GM18507 (cell line): ENCODE measurements around the gene LINGO1.

ENCODE experiments used
- DNase-seq: peaks from one replicate; pipeline ENCODE4 v3.0.0; 2011; ENCODE audit warnings: low read depth; ENCODE audit not compliant: insufficient read length; ENCODE audit errors: extremely low spot score
- FAIRE-seq: peaks from 2 replicates; lab custom pipeline; 2011; peaks lifted over from hg19 to GRCh38; lab: Jason Lieb, UNC

Gene LINGO1

DNA sequence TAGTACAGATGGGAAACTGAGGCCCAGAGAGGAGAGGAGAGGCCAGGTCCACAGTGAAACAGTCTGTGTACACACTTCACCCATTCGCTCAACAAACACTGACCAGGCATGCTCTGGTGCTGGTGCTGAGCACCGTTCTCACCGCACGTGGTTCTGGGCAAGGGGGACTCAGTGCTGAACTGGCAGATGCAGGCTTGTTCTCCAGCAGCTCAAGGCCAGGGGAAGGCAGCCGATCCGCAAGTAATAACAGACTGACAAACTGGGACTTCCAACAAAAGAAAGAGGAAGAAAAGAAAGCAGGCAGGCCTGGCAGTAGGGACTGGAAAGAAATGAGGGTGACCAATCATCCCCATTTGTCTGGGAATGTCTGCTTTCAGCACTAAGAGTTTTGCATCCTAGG lies 25.6 kb upstream of the LINGO1 start:
- FAIRE-seq = no peak
- DNase-seq = no peak

DNA sequence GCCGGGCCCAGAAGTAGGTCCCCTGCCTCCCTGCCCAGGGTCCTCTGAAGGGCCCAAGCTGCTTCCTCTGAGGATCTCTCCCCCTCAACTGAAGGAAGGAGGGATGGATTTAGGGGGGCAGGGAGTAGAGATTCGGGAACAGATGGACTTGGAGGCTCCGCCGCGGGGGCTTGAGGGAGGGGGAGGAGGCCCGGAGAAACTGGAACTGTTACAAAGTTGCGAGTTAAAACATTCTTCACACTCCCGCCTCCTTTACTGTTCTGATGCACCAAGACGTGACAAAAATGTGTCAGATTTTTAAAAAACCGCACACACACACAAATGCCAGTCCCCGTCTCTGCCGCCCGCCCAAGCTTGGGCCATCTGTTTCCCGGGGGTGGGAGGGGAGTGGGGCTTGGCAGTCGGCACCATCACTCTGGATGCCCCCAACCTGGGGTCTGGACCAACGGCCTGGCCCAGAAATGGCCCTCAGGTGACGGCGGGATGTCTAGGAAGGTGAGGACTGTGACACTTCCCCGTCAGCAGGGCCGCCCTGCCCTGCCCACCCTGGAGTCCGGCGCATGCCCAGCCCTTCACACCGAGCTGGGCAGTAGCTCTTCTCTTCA lies 25.0 kb upstream of the LINGO1 start:
- no peak for FAIRE-seq

DNA sequence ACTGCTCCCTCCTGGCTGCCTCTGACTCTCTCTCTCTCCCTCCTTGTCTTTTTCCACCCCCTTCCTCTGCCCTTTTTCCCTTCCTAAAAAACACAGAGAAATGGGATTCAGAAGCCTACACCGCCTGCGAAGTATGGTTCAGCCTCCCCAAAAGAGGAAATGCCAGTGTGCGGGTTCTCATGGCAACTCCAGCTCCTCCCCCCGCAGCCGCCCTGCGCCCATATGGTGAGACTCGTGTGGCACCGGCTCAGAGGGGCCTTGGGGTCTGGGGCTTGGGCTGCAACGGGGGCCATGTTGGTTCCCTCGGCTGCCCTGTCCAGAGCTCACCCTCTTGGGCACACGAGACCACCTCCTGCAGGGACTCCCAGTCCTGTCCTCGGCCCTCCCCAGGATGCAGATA lies 23.6 kb upstream of the LINGO1 start:
- FAIRE-seq (no peak), DNase-seq (no peak)

More for the DNA sequence above, 25.0 kb upstream of the LINGO1 start:
- no peak for DNase-seq

DNA sequence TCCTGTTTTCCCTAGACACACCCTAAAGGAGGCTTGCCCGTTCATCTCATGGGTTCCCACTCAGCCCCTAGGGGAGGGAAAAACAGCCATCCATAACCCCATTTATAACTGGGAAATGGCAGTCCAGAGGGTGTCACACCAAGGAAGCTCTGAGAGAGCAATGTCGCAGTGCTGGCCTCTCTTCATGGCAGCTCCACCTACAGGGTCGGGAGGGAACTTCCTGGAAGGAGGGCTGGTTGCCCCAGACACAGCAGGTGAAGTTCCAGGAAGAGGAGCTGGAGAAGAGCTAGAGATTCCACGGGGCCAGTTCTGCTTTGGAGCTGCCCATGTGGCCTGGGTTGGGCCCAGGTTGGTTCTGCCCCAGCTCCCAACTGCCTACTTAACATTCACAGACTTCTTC lies 22.3 kb upstream of the LINGO1 start:
- no peak for FAIRE-seq
- DNase-seq = no peak

- no peak for DNase-seq
- no peak for FAIRE-seq
These were observed 21.2 kb upstream of the LINGO1 start for GRCh38 chr15:77653832-77654480.

DNA sequence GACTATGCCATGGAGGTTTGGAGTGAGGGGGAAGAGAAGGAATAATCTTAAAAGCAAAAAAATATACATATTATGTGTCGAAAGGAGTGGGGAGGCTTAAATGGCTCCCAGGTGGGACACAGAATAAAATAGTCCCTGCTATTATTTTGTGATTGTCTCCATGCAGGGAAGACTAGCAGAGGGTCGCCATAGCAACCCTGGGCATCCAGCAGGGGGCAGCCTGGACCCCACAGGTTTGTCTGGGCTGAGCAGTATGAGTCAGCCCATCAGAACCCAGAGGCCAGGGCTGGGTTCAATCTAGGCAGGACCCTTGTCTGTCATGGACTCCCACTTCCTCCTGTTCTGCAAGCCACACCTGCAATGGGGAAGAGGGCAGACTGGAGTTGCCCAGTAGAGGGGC lies 17.6 kb upstream of the LINGO1 start:
- DNase-seq = no peak
- no peak for FAIRE-seq

- DNase-seq (no peak), FAIRE-seq (no peak)
These were observed 16.9 kb upstream of the LINGO1 start for GRCh38 chr15:77649610-77650009.

GRCh38 chr15:77649017-77649416 lies 16.3 kb upstream of the LINGO1 start:
- no peak for FAIRE-seq

DNA sequence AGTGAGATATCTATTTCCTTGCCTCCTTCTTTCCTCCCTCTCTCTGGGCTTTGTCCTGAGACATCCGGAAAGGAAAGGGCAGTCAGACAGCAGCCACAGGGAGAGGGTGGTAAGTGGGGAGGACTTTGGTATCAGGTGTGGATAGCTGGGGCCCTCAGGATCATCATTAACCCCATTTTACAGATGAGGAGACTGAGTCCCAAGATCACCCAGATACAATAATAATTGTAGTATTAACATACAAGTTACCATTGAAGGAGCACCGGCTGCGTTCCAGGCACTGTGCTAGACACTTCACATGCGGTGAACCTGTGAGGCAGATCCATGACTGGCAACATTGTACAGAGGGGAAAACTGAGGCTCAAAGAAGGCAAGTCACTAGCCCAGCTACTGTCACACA lies 15.2 kb upstream of the LINGO1 start:
- FAIRE-seq = no peak
- DNase-seq = no peak

More at GRCh38 chr15:77649017-77649416, 16.3 kb upstream of the LINGO1 start:
- DNase-seq = no peak

DNA sequence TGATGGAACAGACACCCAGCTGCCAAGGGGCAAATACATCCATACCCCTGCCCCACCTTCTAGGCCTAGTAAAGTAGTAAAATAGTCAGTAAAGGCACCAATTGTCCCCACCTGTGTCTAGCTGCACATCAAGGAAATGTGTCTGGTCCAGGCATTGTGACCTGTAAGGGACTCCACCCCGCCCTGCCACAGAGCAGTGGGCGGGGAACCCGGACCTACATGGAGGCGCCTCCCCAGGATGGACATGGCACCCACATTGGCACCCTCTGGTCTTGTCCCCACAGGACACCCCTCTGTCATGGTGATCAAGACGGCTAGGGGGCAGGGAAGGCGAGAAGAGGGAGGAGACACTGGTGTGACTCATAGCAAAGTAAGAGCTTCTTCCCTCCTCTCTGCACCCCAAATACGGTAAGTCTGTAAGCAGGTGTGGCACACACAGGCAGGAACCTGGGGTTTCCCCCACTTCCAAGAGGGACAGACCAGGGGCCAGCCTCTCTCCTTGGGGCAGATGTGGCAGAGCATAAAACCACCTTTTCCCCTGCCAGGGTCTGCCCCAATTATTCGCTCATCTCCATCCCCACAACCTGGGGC lies 13.5 kb upstream of the LINGO1 start:
- DNase-seq = no peak
- no peak for FAIRE-seq

- DNase-seq (no peak), FAIRE-seq (no peak)
These were observed 12.9 kb upstream of the LINGO1 start for GRCh38 chr15:77645602-77646001.

GRCh38 chr15:77644543-77645247 lies 12.0 kb upstream of the LINGO1 start:
- FAIRE-seq (no peak), DNase-seq (no peak)

DNA sequence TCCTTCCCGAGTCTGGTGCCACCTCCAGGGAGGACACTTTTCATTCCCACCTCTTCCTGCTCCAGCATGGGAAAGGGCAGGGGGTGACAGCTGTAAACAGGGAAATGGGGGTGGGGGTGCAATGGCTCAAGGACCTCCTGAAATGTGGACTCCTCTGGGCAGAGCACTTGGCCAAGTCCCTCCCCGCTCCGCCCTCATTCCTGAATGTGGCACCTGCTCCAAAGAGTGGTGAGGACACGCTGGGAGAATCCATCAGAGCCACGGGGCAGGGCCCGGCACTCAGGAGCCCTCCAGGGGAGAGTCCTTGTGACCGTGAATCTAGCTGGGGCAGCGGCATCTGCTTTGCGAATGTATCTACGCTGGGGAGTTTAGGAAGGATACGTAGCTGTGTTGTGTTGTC lies 11.1 kb upstream of the LINGO1 start:
- DNase-seq (no peak), FAIRE-seq (no peak)

DNA sequence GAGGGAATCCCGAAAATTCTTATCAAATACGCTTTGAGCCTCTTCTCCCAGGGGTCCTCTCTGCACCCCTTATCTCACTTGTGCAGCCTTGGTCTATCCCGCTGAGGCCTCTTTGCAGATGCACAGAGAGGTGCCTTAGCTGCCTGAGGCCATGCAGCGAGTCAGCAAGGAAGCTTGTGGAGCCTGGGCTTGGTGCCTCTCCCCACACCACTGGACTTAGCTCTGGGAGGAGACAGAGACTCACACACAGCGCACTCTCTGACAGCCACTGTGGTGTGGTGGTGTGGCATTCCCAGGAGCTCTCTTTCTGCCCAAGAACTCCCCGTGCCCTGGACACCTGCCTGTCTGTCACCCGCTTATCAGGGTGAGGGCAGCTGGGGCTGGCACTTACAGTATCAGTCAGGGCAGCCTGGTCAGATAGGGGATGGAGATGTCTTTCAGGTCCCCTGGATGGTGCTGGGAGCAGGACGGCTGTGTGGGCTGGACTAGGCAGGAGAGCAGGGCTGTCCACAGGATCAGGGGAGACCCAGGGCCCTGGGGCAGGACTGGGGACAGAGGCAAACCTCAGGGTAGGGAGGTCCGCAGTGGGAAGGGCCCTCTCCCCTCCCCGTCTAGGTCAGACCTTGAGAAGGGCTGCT lies 10.2 kb upstream of the LINGO1 start:
- FAIRE-seq (no peak), DNase-seq (no peak)

DNA sequence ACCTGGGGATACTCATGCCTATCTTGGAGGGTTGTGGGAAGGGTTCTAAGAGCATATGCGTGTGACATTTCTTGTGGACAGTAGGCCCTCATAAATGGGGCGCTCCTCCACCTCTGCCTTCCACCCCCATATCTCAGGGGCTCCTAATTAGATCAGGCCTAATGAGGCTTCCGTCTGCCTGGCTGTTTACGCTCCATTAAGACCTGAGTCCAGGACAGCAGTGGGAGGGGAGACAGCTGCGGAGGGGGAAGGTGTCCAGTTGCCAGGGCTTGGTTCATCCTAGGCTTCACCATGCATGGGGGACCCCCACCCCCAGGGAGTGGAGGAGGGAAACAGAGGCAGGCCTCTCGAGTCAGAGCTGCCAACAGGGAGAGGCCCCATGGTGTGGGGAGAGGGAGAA lies 9.3 kb upstream of the LINGO1 start:
- DNase-seq (no peak), FAIRE-seq (no peak)

DNA sequence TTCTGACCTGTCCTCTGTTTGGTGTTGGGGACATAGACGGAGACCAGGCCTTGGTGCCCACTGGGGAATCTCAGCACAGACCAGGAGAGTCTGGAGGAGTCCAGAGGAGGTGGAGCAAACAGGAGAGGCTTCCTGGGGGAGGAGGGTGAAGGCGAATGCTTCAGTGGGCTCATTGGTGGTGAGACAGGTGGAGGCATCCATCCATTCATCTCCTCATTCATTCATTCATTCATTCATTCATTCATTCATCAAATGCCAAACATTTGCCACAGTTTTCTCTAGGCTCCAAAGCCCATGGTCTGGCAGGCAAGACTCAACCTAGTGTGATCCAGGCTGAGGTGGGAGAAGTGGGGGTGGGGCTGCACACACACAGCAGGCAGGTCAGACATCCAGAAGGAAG lies 7.9 kb upstream of the LINGO1 start:
- FAIRE-seq (no peak), DNase-seq (no peak)

GRCh38 chr15:77639431-77639830 lies 6.7 kb upstream of the LINGO1 start:
- FAIRE-seq = no peak
- no peak for DNase-seq

GRCh38 chr15:77637851-77638692 lies 5.4 kb upstream of the LINGO1 start:
- DNase-seq (no peak), FAIRE-seq (no peak)

DNA sequence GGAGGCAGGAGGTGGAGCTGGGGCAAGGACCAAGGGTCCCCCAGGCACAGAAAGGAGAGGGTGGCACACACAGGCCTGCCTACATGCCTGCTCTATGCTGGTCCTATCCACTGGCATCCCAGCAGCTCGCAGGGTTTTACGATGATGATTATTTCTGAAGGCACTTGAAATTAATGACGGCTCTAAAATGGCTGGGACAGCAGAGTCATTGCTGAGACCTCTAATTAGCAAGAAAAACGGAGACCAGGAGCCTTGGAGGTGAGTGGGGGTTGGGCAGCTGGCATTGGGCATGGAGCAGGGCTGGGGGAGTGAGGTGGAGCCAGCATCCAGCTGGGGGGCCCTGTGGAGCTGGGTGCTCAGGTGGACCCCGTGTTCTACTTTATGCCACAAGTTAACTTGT lies 3.5 kb upstream of the LINGO1 start:
- FAIRE-seq (no peak), DNase-seq (no peak)
